Measurements from ENCODE around the gene YBX2. TPM values are rescaled to one million over a fixed set of nuclear protein-coding genes. Genes with fewer than 3 reads are reported as not detected.

Gene YBX2
- total RNA-seq, 1 donor from 2014 or later: 14.6 TPM

GRCh38 chr17:7289256-7290032 is 5.0 kb downstream of the YBX2 start:
- Mint-ChIP-seq H3K36me3 (ENCODE audit: low read depth, unreplicated experiment) (no peaks in the 10 kb centered on the region), H3K9me3 (ENCODE audit: unreplicated experiment) (no peaks in the 10 kb centered on the region), H3K27me3 (ENCODE audit: unreplicated experiment) (peaks cover 11% of the 10 kb centered on the region), H3K4me3 (ENCODE audit: unreplicated experiment) (no peak overlapping the region), H3K4me1 (ENCODE audit: unreplicated experiment) (peaks cover 8% of the 10 kb centered on the region), H3K27ac (ENCODE audit: unreplicated experiment) (no peak overlapping the region)
- TF ChIP-seq CTCF (IDR thresholded peaks at IDR 0.05; ENCODE audit: unreplicated experiment): no peak
- no peak for DNase-seq (ENCODE audit: low spot score)

- peaks cover 5% of the 10 kb centered on the region for H3K4me1 Mint-ChIP-seq (ENCODE audit: unreplicated experiment)
- no peak for DNase-seq (ENCODE audit: low spot score)
- no peak overlapping the region for H3K4me3 Mint-ChIP-seq (ENCODE audit: unreplicated experiment)
- TF ChIP-seq CTCF (IDR thresholded peaks at IDR 0.05; ENCODE audit: unreplicated experiment): no peak
- no peaks in the 10 kb centered on the region for H3K36me3 Mint-ChIP-seq (ENCODE audit: low read depth, unreplicated experiment)
- no peaks in the 10 kb centered on the region for H3K9me3 Mint-ChIP-seq (ENCODE audit: unreplicated experiment)
- H3K27me3 Mint-ChIP-seq (ENCODE audit: unreplicated experiment): peaks cover 9% of the 10 kb centered on the region
- no peak overlapping the region for H3K27ac Mint-ChIP-seq (ENCODE audit: unreplicated experiment)
Observed at GRCh38 chr17:7285679-7286078, 8.8 kb downstream of the YBX2 start.

GRCh38 chr17:7284911-7285310 is 9.5 kb downstream of the YBX2 start:
- H3K36me3 Mint-ChIP-seq (ENCODE audit: low read depth, unreplicated experiment): no peaks in the 10 kb centered on the region
- H3K27ac Mint-ChIP-seq (ENCODE audit: unreplicated experiment): no peak overlapping the region
- H3K9me3 Mint-ChIP-seq (ENCODE audit: unreplicated experiment): no peaks in the 10 kb centered on the region
- peaks cover 14% of the 10 kb centered on the region for H3K27me3 Mint-ChIP-seq (ENCODE audit: unreplicated experiment)
- no peak for TF ChIP-seq CTCF (IDR thresholded peaks at IDR 0.05; ENCODE audit: unreplicated experiment)
- no peak overlapping the region for H3K4me3 Mint-ChIP-seq (ENCODE audit: unreplicated experiment)
- peaks cover 11% of the 10 kb centered on the region for H3K4me1 Mint-ChIP-seq (ENCODE audit: unreplicated experiment)
- no peak for DNase-seq (ENCODE audit: low spot score)

- Mint-ChIP-seq H3K27ac (ENCODE audit: unreplicated experiment) (no peak overlapping the region), H3K4me1 (ENCODE audit: unreplicated experiment) (peaks cover 15% of the 10 kb centered on the region), H3K4me3 (ENCODE audit: unreplicated experiment) (peak overlapping the region; percentile 37), H3K27me3 (ENCODE audit: unreplicated experiment) (peaks cover 14% of the 10 kb centered on the region), H3K36me3 (ENCODE audit: low read depth, unreplicated experiment) (no peaks in the 10 kb centered on the region), H3K9me3 (ENCODE audit: unreplicated experiment) (no peaks in the 10 kb centered on the region)
- no peak for TF ChIP-seq CTCF (IDR thresholded peaks at IDR 0.05; ENCODE audit: unreplicated experiment)
- no peak for DNase-seq (ENCODE audit: low spot score)
Observed at GRCh38 chr17:7283471-7284216, 10.8 kb downstream of the YBX2 start.
